Measurements from ENCODE around the gene EI24. TPM values are rescaled to one million over a fixed set of nuclear protein-coding genes. Genes with fewer than 3 reads are reported as not detected.
A peak's percentile ranks its signal among the peaks of the same experiment; 100 is the strongest.

Gene EI24
- total RNA-seq, 1 experiment from 2014 or later = 82.2 TPM

DNA sequence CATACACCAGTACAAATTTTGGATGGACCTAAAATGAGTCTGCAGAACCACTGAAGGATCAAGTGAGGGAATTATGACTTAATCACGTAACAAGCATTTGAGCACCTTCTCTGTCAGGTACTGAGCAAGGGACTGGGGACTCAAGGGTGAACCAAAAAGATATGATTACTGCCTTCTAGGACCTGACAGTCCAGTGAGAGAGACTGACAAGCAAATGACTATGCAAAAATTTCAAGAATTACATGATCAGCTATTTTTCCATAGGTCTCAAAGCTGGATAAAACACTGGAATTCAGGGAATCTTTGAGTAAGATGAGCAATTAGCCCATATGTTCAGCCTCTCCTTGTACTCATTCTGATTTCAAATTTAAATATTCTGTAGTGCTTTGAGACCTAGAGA, 18.2 kb downstream of the EI24 start:
- no peak overlapping the region for H3K4me3 Mint-ChIP-seq (ENCODE audit: low read depth, unreplicated experiment)
- TF ChIP-seq, protein P1, sequence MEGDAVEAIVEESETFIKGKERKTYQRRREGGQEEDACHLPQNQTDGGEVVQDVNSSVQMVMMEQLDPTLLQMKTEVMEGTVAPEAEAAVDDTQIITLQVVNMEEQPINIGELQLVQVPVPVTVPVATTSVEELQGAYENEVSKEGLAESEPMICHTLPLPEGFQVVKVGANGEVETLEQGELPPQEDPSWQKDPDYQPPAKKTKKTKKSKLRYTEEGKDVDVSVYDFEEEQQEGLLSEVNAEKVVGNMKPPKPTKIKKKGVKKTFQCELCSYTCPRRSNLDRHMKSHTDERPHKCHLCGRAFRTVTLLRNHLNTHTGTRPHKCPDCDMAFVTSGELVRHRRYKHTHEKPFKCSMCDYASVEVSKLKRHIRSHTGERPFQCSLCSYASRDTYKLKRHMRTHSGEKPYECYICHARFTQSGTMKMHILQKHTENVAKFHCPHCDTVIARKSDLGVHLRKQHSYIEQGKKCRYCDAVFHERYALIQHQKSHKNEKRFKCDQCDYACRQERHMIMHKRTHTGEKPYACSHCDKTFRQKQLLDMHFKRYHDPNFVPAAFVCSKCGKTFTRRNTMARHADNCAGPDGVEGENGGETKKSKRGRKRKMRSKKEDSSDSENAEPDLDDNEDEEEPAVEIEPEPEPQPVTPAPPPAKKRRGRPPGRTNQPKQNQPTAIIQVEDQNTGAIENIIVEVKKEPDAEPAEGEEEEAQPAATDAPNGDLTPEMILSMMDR (IDR thresholded peaks at IDR 0.05; ENCODE audit: unreplicated experiment) = no peak
- H3K36me3 Mint-ChIP-seq (ENCODE audit: insufficient read depth, unreplicated experiment) = peaks cover 26% of the 10 kb centered on the region
- no peak for DNase-seq
- CTCF ChIA-PET = no interaction called here
- no peaks in the 10 kb centered on the region for H3K9me3 Mint-ChIP-seq (ENCODE audit: low read depth, unreplicated experiment)
- H3K27me3 Mint-ChIP-seq (ENCODE audit: unreplicated experiment) = no peaks in the 10 kb centered on the region
- peaks cover 9% of the 10 kb centered on the region for H3K4me1 Mint-ChIP-seq (ENCODE audit: low read depth, unreplicated experiment)
- H3K27ac Mint-ChIP-seq (ENCODE audit: unreplicated experiment) = no peak overlapping the region
- no TSS peak for BruUV-seq (replicated peaks)
- intact Hi-C loops (cut with micrococcal nuclease; ENCODE audit: unreplicated experiment) = no loop called here

DNA sequence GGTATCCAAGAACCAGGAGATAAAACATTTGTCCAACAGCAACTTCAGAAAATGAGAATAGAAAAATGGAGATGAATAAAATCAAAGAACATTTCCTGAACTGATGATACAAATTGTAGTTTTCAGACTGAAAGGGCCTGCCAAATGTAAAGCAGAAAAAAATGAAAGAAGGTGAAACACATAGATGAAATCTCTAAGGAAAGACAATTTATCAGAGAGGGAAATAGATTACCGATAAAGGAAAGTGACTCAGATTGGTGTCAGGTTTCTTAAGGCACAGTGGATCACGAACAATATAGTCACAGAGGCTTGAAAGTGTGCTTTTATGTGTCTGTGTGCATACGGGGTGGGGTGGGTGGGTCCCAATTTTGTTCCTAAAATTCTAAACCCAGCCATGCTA, 19.2 kb downstream of the EI24 start:
- TF ChIP-seq, protein P1 (IDR thresholded peaks at IDR 0.05; ENCODE audit: unreplicated experiment) = no peak
- Mint-ChIP-seq H3K27me3 (ENCODE audit: unreplicated experiment) (no peaks in the 10 kb centered on the region), H3K36me3 (ENCODE audit: insufficient read depth, unreplicated experiment) (peaks cover 34% of the 10 kb centered on the region), H3K4me1 (ENCODE audit: low read depth, unreplicated experiment) (peaks cover 9% of the 10 kb centered on the region), H3K27ac (ENCODE audit: unreplicated experiment) (peak overlapping the region; percentile 87), H3K4me3 (ENCODE audit: low read depth, unreplicated experiment) (peak overlapping the region; percentile 47), H3K9me3 (ENCODE audit: low read depth, unreplicated experiment) (no peaks in the 10 kb centered on the region)
- intact Hi-C loops (cut with micrococcal nuclease; ENCODE audit: unreplicated experiment) = no loop called here
- DNase-seq = no peak
- CTCF ChIA-PET = no interaction called here
- no TSS peak for BruUV-seq (replicated peaks)

DNA sequence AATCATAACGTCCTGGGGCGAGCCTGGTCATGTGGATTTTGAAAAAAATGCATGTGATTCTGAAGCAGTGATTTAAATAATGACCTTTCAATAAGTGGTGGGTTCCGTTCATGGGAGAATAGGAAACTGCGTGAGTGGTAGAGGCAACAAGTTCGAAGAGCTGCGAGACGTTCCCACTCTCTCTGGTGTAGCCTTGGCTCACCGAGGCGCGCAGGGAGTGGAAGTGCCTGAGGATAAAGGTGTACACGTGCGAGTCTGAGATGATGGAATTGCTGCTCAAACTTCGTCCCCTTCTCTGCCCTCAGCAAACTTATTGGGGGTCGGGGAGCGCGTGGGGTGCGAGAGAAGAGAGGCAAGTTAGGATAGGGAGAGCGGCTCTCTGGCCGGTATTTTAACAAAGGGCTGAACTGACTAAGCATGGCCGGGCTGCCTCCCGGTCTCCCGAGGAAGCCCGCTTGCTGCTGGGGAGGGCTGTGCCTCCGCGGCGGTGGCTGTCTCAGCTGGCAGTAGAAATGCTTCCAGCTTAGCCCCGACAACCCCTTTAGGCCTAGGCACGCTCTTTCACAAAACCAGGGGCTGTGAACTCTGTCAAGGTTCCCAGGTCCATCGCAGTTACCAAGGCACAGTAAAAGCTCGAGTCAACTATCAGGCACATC, 22.5 kb downstream of the EI24 start:
- Mint-ChIP-seq H3K9me3 (ENCODE audit: low read depth, unreplicated experiment) (no peaks in the 10 kb centered on the region), H3K27me3 (ENCODE audit: unreplicated experiment) (no peaks in the 10 kb centered on the region), H3K27ac (ENCODE audit: unreplicated experiment) (peak overlapping the region; percentile 100), H3K4me1 (ENCODE audit: low read depth, unreplicated experiment) (peaks cover 19% of the 10 kb centered on the region), H3K36me3 (ENCODE audit: insufficient read depth, unreplicated experiment) (peaks cover 38% of the 10 kb centered on the region), H3K4me3 (ENCODE audit: low read depth, unreplicated experiment) (peak overlapping the region; percentile 99)
- intact Hi-C loops (cut with micrococcal nuclease; ENCODE audit: unreplicated experiment) = no loop called here
- BruUV-seq (replicated peaks) = TSS peak; percentile 98
- CTCF ChIA-PET = interaction anchor here (1.0 kb wide), 2 partner anchors 33 to 35 kb away, joined by 3 to 4 read pairs; partner anchors contain the start of gene CHEK1
- TF ChIP-seq, protein P1 (IDR thresholded peaks at IDR 0.05; ENCODE audit: unreplicated experiment) = no peak
- peak; percentile 24 for DNase-seq

DNA sequence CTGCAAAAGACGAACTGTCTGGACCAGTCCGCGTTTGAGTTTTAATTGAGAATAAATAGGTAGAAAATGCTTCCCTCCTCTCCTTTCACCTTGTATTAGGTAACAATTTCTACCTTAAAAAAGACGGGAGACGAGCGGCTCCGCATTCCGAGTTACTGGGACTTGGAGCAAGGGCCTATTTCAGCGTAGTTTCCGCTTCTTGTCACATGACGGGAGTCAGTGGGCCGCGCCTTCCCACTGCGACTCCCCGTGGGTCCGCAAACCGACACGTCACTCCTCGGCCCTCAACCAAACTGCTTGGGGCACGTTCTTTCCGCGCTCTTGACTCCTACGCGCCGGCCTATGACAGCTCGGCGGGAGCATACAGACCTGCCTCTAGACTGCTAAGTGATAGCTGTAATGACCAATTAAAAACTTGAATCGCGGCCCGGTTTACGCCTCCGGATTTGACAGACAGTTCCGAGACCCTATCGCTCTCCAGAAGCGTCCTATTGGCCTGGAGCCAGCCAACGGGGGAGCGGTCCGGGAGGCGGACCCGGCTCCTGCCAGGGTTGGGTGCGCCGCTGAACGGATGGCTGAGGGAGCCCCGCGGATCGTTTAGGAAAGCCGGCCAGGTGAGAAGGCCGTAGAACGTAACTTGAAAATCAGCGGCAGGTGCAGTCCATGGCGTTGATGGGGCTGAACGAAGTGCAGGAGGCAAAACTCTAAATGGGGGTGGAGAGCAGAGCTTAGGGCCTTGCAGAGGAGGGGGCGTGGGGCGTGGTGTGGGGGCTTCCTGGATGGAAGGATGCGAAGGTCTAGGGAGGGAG, 23.2 kb downstream of the EI24 start, which contains the start of gene STT3A:
Gene STT3A, plus strand, starts transcription at position 548 of the 809 bp plus-strand sequence. CDS start 3,064 bp downstream, outside the sequence.
- peaks cover 45% of the 10 kb centered on the region for H3K36me3 Mint-ChIP-seq (ENCODE audit: insufficient read depth, unreplicated experiment)
- H3K4me3 Mint-ChIP-seq (ENCODE audit: low read depth, unreplicated experiment) = peak within 1 kb of the TSS; percentile 99
- CTCF ChIA-PET = interaction anchor here (1.0 kb wide), 2 partner anchors 33 to 34 kb away, joined by 3 to 4 read pairs; partner anchors contain the start of gene CHEK1

More for the DNA sequence above, 23.2 kb downstream of the EI24 start, which contains the start of gene STT3A:
- H3K27ac Mint-ChIP-seq (ENCODE audit: unreplicated experiment) = peak within 1 kb of the TSS; percentile 100
- no peaks in the 10 kb centered on the region for H3K27me3 Mint-ChIP-seq (ENCODE audit: unreplicated experiment)
- peaks cover 19% of the 10 kb centered on the region for H3K4me1 Mint-ChIP-seq (ENCODE audit: low read depth, unreplicated experiment)
- BruUV-seq (replicated peaks) = no TSS peak
- intact Hi-C loops (cut with micrococcal nuclease; ENCODE audit: unreplicated experiment) = no loop called here
- peak; percentile 94 for DNase-seq
- H3K9me3 Mint-ChIP-seq (ENCODE audit: low read depth, unreplicated experiment) = no peaks in the 10 kb centered on the region
- TF ChIP-seq, protein P1 (IDR thresholded peaks at IDR 0.05; ENCODE audit: unreplicated experiment) = no peak
